IPS-NIHi7 (cell line): ENCODE data around the gene PSMD14.
A peak's percentile ranks its signal among the peaks of the same experiment; 100 is the strongest.

ENCODE experiments used
- DNase-seq: peaks from one replicate; pipeline ENCODE4 v3.0.0; 2012; ENCODE audit warnings: mixed read lengths; ENCODE audit errors: extremely low spot score

PSMD14 gene

GRCh38 chr2:161382747-161383146 is 74.5 kb downstream of the PSMD14 start:
- DNase-seq, result no peak

DNA sequence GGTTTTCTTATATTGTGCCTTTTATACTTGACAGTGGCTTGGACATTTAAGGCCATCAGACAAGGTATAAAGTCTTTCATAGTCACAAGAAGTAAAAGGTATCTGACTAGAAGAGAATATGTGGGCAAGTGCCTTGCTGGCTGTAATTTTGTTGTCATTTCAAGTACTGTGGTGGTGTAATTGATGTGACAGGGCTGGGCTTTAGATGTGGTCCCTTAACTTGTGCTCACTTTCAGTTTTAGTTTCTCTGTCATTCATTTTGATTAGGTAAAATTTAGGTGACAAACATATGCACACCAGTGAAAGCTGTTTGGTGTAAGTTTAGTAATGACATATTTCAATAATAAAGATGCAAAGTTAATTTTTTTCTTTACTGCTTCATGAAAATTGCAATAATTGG is 76.6 kb downstream of the PSMD14 start:
- no peak for DNase-seq

DNA sequence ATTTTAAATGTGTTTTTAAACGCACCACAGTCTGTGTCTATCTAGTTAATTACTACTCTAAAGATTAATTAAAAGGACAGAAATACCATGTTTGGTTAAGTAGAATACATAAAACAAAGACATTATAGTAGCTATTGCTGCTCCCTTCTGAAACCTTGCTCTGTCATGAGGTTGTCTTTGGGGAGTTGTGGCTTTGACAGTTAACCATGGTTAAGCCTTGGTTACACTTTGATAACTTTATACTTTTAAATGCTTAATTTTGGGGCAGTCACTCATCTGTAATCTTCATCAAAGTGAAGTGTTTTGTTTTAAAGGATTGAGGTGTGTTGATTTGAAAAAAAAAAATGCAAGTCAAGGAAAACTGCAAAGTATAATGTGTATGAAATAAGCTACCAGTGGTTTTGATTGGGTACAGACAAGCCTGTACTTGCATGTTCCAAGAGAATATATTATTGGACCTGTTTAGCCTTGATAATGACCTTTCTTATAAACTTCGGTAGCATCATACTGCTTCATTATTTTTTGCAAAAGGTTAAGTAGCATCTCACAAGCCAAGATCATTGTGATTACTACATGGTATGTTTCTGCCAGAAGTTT is 78.1 kb downstream of the PSMD14 start:
- DNase-seq, result no peak

GRCh38 chr2:161388146-161388779 is 80.0 kb downstream of the PSMD14 start:
- DNase-seq, result no peak

GRCh38 chr2:161391737-161392506 is 83.7 kb downstream of the PSMD14 start:
- DNase-seq, result no peak

DNA sequence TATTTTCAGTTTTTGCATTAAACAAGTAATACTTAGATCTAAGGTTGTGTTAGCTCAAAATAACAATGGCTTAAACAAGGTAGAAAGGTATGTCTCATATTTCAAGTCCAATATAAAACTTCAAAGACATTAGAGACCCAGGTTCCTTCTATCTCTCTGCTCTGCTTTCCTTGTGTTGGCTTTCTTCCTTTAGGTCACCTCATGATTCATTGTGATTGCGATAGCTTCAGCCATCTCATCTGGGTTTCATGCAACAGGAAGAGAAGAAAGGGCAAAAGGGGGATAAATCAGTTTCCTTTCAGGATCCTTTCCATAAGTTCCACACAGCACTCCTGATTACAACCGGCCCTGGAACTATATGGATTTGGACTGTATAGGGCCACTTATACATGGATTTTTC is 91.9 kb downstream of the PSMD14 start:
- DNase-seq, result no peak

DNA sequence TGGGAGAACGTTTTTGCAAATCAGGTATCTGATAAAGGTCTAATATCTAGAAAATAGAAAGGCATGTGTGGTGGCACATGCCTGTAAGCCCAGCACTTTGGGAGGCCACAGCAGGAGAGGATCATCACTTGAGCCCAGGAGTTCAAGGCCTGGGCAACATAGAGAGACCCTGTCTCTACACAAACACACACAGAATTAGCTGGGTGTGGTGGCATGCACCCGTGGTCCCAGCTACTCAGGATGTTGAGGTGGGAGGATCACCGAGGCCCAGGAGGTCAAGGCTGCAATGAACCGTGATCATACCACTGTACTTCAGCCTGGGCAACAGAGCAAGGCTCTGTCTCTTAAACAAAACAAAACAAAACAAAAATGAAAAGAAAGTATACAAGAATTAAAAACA is 94.1 kb downstream of the PSMD14 start:
- DNase-seq, result no peak

GRCh38 chr2:161406316-161406715 is 98.1 kb downstream of the PSMD14 start:
- DNase-seq, result no peak

DNA sequence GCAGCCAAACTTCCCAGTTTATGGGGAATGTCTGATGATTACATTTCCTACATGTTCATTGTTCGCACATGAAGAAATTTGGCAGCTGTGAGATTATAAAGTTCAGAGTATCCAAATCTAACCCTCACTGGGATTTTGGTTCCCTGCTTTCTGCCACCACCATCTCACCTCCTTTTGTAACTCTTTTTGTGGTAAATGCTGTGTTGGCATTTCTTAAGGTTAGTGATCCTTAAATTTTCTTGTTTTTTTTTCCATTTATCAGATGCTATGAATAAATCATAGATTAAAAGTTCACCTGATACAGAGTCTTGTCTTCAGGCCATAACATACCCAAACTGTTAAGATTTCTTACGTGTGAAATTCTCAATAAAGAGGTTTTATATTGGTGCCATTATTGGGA is 99.4 kb downstream of the PSMD14 start:
- no peak for DNase-seq

GRCh38 chr2:161409308-161409907 is 101.2 kb downstream of the PSMD14 start:
- no peak for DNase-seq

DNA sequence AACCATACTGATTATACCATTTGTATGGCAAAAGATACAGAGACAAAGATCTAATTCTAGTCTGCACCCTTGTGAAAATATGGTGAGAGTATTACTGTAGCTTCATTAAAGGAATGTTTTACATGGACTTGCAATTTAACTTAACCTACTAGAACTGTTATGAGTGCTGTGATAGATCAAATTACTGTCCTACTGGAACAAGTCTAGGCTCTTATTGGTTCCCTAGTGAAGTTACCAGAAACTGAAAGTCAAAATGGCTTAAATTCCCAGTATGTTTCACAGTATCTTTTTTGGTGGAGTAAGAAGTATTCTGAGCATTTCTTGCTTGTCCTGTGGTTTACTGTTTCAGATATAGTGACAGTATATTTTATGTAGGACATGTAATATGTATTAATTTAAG is 104.1 kb downstream of the PSMD14 start:
- no peak for DNase-seq

GRCh38 chr2:161414042-161415033 is 106.1 kb downstream of the PSMD14 start:
- DNase-seq, result peak; percentile 50

DNA sequence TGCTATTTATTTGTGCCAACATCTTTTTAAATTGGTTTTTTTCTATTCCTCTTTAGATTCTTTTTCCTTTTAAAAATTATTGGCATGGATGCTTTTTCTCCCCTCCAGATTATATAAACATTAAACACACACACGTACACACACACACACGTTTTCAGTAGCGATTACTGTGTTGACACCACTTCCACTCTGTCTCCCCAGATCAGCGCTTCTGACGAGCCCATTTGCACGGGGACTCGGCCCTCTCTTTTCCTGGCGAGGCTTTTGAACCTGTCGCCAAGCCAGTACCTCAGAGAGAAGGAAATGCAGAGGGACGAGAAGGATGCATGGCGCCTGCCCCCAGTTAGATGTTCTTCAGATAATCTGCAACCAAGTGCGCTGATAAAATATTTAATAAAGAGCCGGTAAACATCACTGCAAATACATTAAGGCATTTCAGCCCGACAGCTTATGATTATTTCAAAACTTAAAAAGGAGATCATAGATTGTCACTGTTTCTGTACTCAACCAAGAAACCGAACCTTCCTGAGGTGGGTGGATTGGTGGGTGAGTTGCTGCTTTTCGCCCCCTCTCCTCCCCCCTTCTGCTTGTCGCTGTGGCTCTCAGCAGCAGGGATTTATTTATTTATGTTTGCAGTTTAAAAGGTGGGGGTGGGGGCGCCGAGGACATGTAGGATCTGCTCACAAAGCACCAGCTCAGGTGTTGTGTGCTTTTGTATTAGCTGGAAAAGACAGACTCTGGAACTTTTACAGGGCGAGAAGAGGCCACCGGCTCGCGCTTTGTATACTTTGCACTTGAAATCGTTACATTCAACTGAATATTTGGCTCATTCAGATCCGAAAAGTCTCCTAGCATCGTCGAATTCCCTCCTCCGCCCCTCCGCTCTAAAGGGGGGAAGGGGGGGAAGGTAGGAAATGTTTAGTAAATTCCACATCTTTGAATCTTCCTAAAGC is 107.1 kb downstream of the PSMD14 start:
- DNase-seq, result no peak

- no peak for DNase-seq
Measured at GRCh38 chr2:161415987-161416707, 107.9 kb downstream of the PSMD14 start, which contains the start of gene TBR1. Gene TBR1, plus strand, starts transcription at chr2:161416297. Its CDS starts 114 bp downstream, at chr2:161416411.

DNA sequence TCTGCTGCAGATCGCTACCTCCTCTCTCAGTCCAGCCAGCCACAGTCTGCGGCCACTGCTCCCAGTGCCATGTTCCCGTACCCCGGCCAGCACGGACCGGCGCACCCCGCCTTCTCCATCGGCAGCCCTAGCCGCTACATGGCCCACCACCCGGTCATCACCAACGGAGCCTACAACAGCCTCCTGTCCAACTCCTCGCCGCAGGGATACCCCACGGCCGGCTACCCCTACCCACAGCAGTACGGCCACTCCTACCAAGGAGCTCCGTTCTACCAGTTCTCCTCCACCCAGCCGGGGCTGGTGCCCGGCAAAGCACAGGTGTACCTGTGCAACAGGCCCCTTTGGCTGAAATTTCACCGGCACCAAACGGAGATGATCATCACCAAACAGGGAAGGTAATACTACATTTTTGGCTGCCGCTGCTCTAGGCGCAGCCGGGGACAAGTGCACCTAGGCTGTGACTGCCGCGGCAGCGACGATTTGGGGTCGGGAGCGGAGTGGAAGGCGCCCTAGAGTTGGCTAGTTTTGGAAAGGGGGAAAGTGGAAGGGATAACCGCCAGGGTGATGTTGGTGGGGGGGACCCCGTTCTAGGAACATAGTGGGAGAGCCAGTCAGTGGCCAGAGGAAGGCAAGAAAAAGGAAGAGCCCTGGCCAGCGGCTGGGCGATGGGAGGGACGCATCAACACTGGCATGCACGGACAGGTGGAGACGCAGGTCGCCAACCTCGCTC is 108.6 kb downstream of the PSMD14 start:
- DNase-seq, result no peak

DNA sequence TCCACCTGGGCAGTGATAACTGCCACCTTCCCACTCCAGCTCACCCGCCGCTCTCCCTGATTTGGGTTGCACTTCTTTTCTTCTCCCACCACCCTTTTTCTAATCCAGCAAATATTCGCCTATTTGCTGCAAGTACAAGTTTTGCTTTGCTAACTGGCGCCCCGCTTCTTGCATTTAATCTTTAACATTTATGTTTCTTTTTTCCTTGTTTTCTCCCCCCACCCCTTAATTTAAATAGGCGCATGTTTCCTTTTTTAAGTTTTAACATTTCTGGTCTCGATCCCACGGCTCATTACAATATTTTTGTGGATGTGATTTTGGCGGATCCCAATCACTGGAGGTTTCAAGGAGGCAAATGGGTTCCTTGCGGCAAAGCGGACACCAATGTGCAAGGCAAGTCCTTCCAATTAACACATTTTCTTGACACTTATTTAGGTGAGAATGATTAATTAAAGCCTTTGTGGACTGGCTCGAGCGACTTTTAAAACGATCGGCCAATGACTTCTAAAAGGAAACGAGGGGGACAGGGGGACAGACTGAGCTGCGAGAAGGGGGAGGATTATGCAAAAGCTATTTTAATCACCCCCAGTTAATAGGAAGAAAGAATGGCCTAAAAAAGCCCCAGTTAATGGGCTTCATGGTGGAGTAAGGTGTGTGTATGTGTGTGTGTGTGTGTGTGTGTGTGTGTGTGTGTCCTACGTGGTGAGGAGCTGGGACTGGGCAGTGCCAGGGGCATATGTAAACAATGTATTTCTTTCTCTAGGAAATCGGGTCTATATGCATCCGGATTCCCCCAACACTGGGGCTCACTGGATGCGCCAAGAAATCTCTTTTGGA is 109.4 kb downstream of the PSMD14 start:
- no peak for DNase-seq

- DNase-seq, result no peak
Measured at GRCh38 chr2:161418275-161418714, 110.1 kb downstream of the PSMD14 start.
